Measurements from ENCODE around the gene ECHS1.

DNA sequence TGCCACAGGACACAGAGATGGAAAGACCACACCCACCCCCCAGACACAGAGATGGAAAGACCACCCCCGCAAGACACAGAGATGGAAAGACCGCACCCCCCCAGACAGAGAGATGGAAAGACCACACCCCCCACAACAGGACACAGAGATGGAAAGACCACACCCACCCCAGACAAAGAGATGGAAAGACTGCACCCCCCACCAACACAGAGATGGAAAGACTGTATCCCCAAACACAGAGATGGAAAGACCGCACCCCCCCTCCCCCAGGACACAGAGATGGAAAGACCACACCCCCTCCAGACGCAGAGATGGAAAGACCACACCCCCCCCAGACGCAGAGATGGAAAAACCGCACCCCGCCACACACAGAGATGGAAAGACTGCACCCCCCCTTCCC, 56.4 kb downstream of the ECHS1 start:
- TF ChIP-seq, protein P1, sequence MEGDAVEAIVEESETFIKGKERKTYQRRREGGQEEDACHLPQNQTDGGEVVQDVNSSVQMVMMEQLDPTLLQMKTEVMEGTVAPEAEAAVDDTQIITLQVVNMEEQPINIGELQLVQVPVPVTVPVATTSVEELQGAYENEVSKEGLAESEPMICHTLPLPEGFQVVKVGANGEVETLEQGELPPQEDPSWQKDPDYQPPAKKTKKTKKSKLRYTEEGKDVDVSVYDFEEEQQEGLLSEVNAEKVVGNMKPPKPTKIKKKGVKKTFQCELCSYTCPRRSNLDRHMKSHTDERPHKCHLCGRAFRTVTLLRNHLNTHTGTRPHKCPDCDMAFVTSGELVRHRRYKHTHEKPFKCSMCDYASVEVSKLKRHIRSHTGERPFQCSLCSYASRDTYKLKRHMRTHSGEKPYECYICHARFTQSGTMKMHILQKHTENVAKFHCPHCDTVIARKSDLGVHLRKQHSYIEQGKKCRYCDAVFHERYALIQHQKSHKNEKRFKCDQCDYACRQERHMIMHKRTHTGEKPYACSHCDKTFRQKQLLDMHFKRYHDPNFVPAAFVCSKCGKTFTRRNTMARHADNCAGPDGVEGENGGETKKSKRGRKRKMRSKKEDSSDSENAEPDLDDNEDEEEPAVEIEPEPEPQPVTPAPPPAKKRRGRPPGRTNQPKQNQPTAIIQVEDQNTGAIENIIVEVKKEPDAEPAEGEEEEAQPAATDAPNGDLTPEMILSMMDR (IDR thresholded peaks at IDR 0.05): no peak
- TF ChIP-seq POLR2A (IDR thresholded peaks at IDR 0.05): no peak
